PC-9 (cell line): ENCODE data around the gene CDKN2B-AS1. TPM values are rescaled to one million over a fixed set of nuclear protein-coding genes. Genes with fewer than 3 reads are reported as not detected.

ENCODE experiments used
- BruUV-seq: library from RNA; stranded (reverse); fragments of 400-500 nt; replicated peaks from 2 replicates; lab custom pipeline; 2021; lab: Mats Ljungman, UMichigan
- CTCF ChIA-PET: fragments of 300-600 bp; sonication (Branson Sonifier 250); formaldehyde crosslinking; loops from one replicate; lab custom pipeline; 2022; ENCODE audit warnings: antibody characterized with exemption; lab: Charles Lee
- POLR2A ChIA-PET: fragments of 300-600 bp; sonication (Branson Sonifier 250); formaldehyde crosslinking; loops from one replicate; lab custom pipeline; 2022; ENCODE audit warnings: antibody characterized with exemption; ENCODE audit not compliant: unreplicated experiment; lab: Charles Lee
- DNase-seq, 2 experiments: peaks; one replicate each; pipeline versions ENCODE4 v3.0.0 to v3.0.0-alpha.2; 2015 to 2022; ENCODE audit warnings: mixed read lengths in 1 of 2
- H2AFZ ChIP-seq: fragments of 200-600 bp; sonication (generic); 2 replicates; pipeline ENCODE4 v1.8.1; 2017; ENCODE audit warnings: antibody characterized with exemption
- H3F3A ChIP-seq: fragments of 200-600 bp; sonication (generic); 2 replicates; pipeline ENCODE4 v1.8.1; 2017; ENCODE audit warnings: antibody characterized with exemption, mild to moderate bottlenecking, low read depth; ENCODE audit not compliant: insufficient read depth
- H3K27ac ChIP-seq: fragments of 200-600 bp; sonication (generic); 2 replicates; pipeline ENCODE4 v1.6.1; 2016; ENCODE audit warnings: mixed run types
- H3K27me3 ChIP-seq: fragments of 200-600 bp; sonication (generic); 2 replicates; pipeline ENCODE4 v1.6.1; 2016; ENCODE audit warnings: low read depth, mixed run types; ENCODE audit not compliant: insufficient read depth
- H3K36me3 ChIP-seq: fragments of 200-600 bp; sonication (generic); 2 replicates; pipeline ENCODE4 v1.6.1; 2016; ENCODE audit warnings: low read depth, mixed run types
- H3K4me1 ChIP-seq: fragments of 200-600 bp; sonication (generic); replicated peaks from 2 replicates; pipeline ENCODE4 v1.6.1; 2016; ENCODE audit warnings: mixed run types; ENCODE audit not compliant: insufficient read depth
- H3K4me2 ChIP-seq: fragments of 200-600 bp; sonication (generic); 2 replicates; pipeline ENCODE4 v1.6.1; 2017; ENCODE audit warnings: mixed run types
- H3K4me3 ChIP-seq: fragments of 200-600 bp; sonication (generic); 2 replicates; pipeline ENCODE4 v1.6.1; 2016; ENCODE audit warnings: mixed run types
- H3K79me2 ChIP-seq: fragments of 200-600 bp; sonication (generic); 2 replicates; pipeline ENCODE4 v1.6.1; 2017; ENCODE audit warnings: low read depth, mixed run types
- H3K9me2 ChIP-seq: fragments of 200-600 bp; sonication (generic); 2 replicates; pipeline ENCODE4 v1.8.1; 2017; ENCODE audit warnings: mild to moderate bottlenecking; ENCODE audit not compliant: insufficient read depth
- H3K9me3 ChIP-seq: fragments of 200-600 bp; sonication (generic); 2 replicates; pipeline ENCODE4 v1.8.1; 2016; ENCODE audit warnings: low read depth; ENCODE audit not compliant: insufficient read depth
- H4K20me1 ChIP-seq: fragments of 200-600 bp; sonication (generic); 2 replicates; pipeline ENCODE4 v1.8.1; 2017; ENCODE audit not compliant: insufficient read depth
- EZH2 ChIP-seq: fragments of 200-600 bp; sonication (generic); IDR thresholded peaks from 2 replicates; pipeline ENCODE4 v1.8.0; 2017; ENCODE audit warnings: antibody characterized with exemption, low read depth
- intact Hi-C: fragments of 100-400 bp; cut with micrococcal nuclease; formaldehyde crosslinking; loops from one replicate; pipeline ENCODE4 v1.10.0; 2022; ENCODE audit not compliant: unreplicated experiment
- total RNA-seq: library from RNA; stranded (reverse); gene quantifications from 2 replicates; pipeline ENCODE4 v1.2.3, GENCODE V29; 2021
- TF ChIP-seq, protein P1 (sequence below): fragments of 200-600 bp; sonication (generic); conservative IDR thresholded peaks from 2 replicates; pipeline ENCODE4 v1.6.1; 2017; ENCODE audit warnings: mixed run types, antibody characterized with exemption, mild to moderate bottlenecking, moderate library complexity

Gene CDKN2B-AS1
- total RNA-seq, 1 experiment from 2014 or later: 11.6 TPM

DNA sequence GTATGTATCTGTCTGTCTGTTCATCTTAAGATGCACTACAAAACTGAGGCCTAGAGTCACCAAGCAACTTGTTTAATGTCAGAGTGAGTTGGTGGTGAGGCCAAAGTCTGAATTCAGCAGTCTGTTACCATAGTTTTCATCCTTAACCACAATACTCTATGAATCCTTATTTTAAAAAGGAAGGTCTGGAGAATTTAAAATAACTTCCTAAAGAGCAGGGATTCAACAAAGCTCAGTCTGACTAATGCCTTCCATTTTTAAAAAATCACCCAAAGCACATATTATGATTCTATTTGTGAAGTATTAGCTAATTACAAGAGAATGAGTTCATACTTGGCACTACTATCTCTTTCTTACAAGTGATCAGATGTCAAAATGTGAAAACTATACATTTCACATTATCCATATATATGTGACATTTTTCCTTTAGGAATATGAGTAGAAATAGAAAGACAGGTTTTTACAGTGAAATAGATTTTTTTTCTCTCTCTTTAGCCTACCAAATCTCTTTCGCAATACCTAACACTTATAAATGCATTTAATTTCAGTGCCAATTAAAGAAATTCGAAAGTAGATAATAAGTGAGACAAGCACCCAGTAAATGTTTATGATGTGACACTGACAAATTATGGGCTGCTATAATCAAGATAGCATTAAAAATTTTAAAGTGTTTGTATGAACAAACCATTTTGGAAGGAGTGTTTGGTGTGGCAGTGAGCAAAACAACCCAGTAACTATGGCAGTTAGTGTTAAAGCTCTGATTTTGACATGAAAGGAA, 116.8 kb downstream of the CDKN2B-AS1 start:
- CTCF ChIA-PET: no interaction called here
- intact Hi-C loops: no loop called here
- TF ChIP-seq, protein P1, sequence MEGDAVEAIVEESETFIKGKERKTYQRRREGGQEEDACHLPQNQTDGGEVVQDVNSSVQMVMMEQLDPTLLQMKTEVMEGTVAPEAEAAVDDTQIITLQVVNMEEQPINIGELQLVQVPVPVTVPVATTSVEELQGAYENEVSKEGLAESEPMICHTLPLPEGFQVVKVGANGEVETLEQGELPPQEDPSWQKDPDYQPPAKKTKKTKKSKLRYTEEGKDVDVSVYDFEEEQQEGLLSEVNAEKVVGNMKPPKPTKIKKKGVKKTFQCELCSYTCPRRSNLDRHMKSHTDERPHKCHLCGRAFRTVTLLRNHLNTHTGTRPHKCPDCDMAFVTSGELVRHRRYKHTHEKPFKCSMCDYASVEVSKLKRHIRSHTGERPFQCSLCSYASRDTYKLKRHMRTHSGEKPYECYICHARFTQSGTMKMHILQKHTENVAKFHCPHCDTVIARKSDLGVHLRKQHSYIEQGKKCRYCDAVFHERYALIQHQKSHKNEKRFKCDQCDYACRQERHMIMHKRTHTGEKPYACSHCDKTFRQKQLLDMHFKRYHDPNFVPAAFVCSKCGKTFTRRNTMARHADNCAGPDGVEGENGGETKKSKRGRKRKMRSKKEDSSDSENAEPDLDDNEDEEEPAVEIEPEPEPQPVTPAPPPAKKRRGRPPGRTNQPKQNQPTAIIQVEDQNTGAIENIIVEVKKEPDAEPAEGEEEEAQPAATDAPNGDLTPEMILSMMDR: no peak
- TF ChIP-seq EZH2: no peak
- H4K20me1 ChIP-seq: no peaks in the 10 kb centered on the region
- H3K9me2 ChIP-seq: no peaks in the 10 kb centered on the region
- DNase-seq: no peak
- H3K9me3 ChIP-seq: peaks cover 8% of the 10 kb centered on the region; the same call in 1 of the 2 replicates
- no peaks in the 10 kb centered on the region for H3K27me3 ChIP-seq
- POLR2A ChIA-PET: no interaction called here
- H3K36me3 ChIP-seq: no peaks in the 10 kb centered on the region
- H2AFZ ChIP-seq: no peak overlapping the region
- no peak overlapping the region for H3K27ac ChIP-seq
- H3F3A ChIP-seq: no peaks in the 10 kb centered on the region; the same call in 1 of the 2 replicates
- no TSS peak for BruUV-seq
- no peak overlapping the region for H3K4me2 ChIP-seq
- H3K79me2 ChIP-seq: no peaks in the 10 kb centered on the region
- peaks cover 13% of the 10 kb centered on the region for H3K4me1 ChIP-seq
- no peak overlapping the region for H3K4me3 ChIP-seq

DNA sequence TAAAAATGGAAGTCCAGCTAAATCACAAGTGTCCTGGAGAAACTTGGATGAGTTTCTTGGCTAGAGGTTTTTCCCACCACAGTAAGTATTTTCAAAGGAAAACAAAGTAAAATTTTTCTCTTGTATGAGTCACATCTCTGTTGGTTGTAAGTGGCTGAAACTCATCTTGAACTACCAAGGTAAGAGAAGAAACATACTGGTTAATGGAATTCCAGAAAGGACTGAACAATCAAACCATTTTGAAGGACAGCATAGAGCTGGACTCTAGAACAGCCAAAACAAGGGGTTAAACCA, 117.3 kb downstream of the CDKN2B-AS1 start:
- BruUV-seq: no TSS peak
- no peak overlapping the region for H2AFZ ChIP-seq
- ChIA-PET CTCF (no interaction called here), POLR2A (no interaction called here)
- H3K4me3 ChIP-seq: no peak overlapping the region
- no peak overlapping the region for H3K27ac ChIP-seq
- peaks cover 8% of the 10 kb centered on the region; the same call in 1 of the 2 replicates for H3K9me3 ChIP-seq
- no peaks in the 10 kb centered on the region for H3K36me3 ChIP-seq
- intact Hi-C loops: no loop called here
- no peak for DNase-seq
- H4K20me1 ChIP-seq: no peaks in the 10 kb centered on the region
- H3K27me3 ChIP-seq: no peaks in the 10 kb centered on the region
- no peak overlapping the region for H3K4me2 ChIP-seq
- no peaks in the 10 kb centered on the region for H3K79me2 ChIP-seq
- TF ChIP-seq, protein P1: no peak
- TF ChIP-seq EZH2: no peak
- H3F3A ChIP-seq: no peaks in the 10 kb centered on the region; the same call in 1 of the 2 replicates
- H3K9me2 ChIP-seq: no peaks in the 10 kb centered on the region
- H3K4me1 ChIP-seq: peaks cover 13% of the 10 kb centered on the region

DNA sequence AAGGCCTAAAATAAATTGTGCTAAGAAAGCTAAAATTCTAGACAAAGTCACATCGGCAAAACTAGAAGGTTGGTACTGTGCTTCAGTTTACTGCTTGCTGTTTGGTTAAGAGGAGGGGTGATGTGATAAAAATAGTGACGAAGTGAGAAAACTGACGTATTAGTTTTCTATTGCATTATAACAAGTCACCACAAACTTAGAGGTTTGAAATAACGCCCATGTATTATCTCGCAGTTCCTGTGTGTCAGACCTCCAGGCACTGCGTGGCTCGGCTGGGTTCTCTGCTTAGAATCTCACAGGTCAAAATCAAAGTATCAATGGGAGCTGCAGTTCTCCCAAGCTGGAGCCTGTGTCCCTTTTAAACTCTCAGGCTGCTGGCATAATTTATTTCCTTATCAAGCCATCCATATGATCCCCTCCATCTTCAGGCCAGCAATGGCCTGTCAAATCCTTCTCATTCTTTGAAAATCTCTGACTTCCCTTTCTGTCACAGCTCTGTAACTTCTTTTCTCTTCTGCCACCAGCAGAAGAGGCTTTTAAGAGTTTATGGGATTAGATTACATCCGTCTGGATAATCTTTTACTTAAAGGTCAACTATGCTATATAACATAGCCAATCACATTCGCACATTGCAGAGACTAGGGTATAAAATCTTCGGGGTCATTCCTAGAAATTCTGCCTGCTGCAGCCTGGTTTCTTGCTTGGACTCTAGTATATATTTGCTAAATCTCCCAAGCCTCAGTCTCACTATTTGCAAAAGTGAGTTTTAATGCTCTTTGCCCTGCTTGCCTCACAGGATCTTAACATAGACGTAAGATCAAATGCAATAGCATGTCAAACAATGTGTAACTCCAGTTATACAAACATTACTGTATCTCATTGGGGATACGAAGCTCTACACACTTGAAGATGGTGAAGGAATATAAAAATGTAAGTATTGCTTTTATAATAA, 118.6 kb downstream of the CDKN2B-AS1 start:
- peaks cover 13% of the 10 kb centered on the region for H3K4me1 ChIP-seq
- H3K79me2 ChIP-seq: no peaks in the 10 kb centered on the region
- H2AFZ ChIP-seq: no peak overlapping the region
- no peak overlapping the region for H3K4me2 ChIP-seq
- H3K36me3 ChIP-seq: no peaks in the 10 kb centered on the region
- H3K4me3 ChIP-seq: no peak overlapping the region
- no TSS peak for BruUV-seq
- POLR2A ChIA-PET: no interaction called here
- no peaks in the 10 kb centered on the region for H4K20me1 ChIP-seq
- no peaks in the 10 kb centered on the region for H3F3A ChIP-seq
- intact Hi-C loops: no loop called here
- H3K27ac ChIP-seq: no peak overlapping the region
- no peak for DNase-seq
- H3K9me3 ChIP-seq: peaks cover 8% of the 10 kb centered on the region; the same call in 1 of the 2 replicates
- TF ChIP-seq, protein P1: no peak
- TF ChIP-seq EZH2: no peak
- CTCF ChIA-PET: no interaction called here
- no peaks in the 10 kb centered on the region for H3K27me3 ChIP-seq
- H3K9me2 ChIP-seq: no peaks in the 10 kb centered on the region
